ENCODE results near the gene P2RX1. TPM values are rescaled to one million over a fixed set of nuclear protein-coding genes. Genes with fewer than 3 reads are reported as not detected.

Gene P2RX1
- total RNA-seq, 1 experiment from 2014 or later = not detected

- Histone ChIP-seq H3K4me2 (ENCODE audit: insufficient read depth, insufficient read length, low read length) (no peak overlapping the region), H3K18ac (ENCODE audit: insufficient read length, low read depth, low read length) (no peak overlapping the region), H3K23me2 (ENCODE audit: insufficient read length, low read depth, low read length, poor library complexity, severe bottlenecking) (no peaks in the 10 kb centered on the region), H3K14ac (ENCODE audit: insufficient read depth, low read length) (no peak overlapping the region), H3K79me2 (ENCODE audit: insufficient read depth, low read length) (no peaks in the 10 kb centered on the region), H2BK15ac (ENCODE audit: low read depth, low read length) (no peak overlapping the region), H3T11ph (ENCODE audit: low read length) (no peak overlapping the region), H2BK12ac (ENCODE audit: insufficient read length, low read depth, low read length) (no peak overlapping the region), H3K9ac (ENCODE audit: extremely low read depth, insufficient read length, low read length) (no peak overlapping the region), H4K91ac (ENCODE audit: insufficient read length, low read depth, low read length) (no peak overlapping the region), H2BK20ac (ENCODE audit: low read depth, low read length, poor library complexity, severe bottlenecking) (no peak overlapping the region), H2BK120ac (ENCODE audit: low read depth, low read length, poor library complexity, severe bottlenecking) (no peak overlapping the region), H2AK5ac (ENCODE audit: insufficient read length, low read length) (no peak overlapping the region), H4K5ac (ENCODE audit: insufficient read length, low read depth, low read length) (no peak overlapping the region), H3K23ac (ENCODE audit: insufficient read length, low read depth, low read length) (no peak overlapping the region), H4K20me1 (ENCODE audit: control insufficient read depth, insufficient read depth, insufficient read length) (no peaks in the 10 kb centered on the region), H3K56ac (ENCODE audit: insufficient read length, low read depth, low read length) (no peak overlapping the region), H3K4me1 (ENCODE audit: insufficient read depth, low read length) (no peaks in the 10 kb centered on the region), H4K8ac (replicated peaks; ENCODE audit: insufficient read length, low read depth, low read length) (no peak overlapping the region), H3K79me1 (ENCODE audit: insufficient read depth, low read depth, low read length, poor library complexity, severe bottlenecking) (no peaks in the 10 kb centered on the region), H3K27me3 (ENCODE audit: insufficient read depth, low read length) (no peaks in the 10 kb centered on the region), H2BK5ac (ENCODE audit: insufficient read length, low read length) (no peak overlapping the region), H2AFZ (ENCODE audit: low read length) (no peak overlapping the region), H3K27ac (ENCODE audit: insufficient read length, low read depth, low read length) (no peak overlapping the region), H3K4ac (ENCODE audit: low read depth, low read length) (no peak overlapping the region), H3K9me3 (ENCODE audit: control insufficient read depth, low read depth, low read length) (no peaks in the 10 kb centered on the region)
- Mint-ChIP-seq H3K36me3 (ENCODE audit: insufficient read depth in 1 of 3, low read depth in 3 of 3) (no peaks in the 10 kb centered on the region), H3K9me3 (peaks cover 0 to 3% of the 10 kb centered on the region in 2 experiments; a peak in 2 of 5 replicates), H3K27ac (no peak overlapping the region), H3K4me1 (peaks cover 5 to 7% of the 10 kb centered on the region in 2 experiments), H3K4me3 (no peak overlapping the region), H3K27me3 (ENCODE audit: low read depth) (peaks cover 4% of the 10 kb centered on the region; the same call in 1 of the 2 replicates)
- no CpG with 5 or more reads among the region's 2 CpGs for WGBS (ENCODE audit: extremely low coverage, insufficient read length, low lambda C conversion rate)
- TF ChIP-seq, protein P1, sequence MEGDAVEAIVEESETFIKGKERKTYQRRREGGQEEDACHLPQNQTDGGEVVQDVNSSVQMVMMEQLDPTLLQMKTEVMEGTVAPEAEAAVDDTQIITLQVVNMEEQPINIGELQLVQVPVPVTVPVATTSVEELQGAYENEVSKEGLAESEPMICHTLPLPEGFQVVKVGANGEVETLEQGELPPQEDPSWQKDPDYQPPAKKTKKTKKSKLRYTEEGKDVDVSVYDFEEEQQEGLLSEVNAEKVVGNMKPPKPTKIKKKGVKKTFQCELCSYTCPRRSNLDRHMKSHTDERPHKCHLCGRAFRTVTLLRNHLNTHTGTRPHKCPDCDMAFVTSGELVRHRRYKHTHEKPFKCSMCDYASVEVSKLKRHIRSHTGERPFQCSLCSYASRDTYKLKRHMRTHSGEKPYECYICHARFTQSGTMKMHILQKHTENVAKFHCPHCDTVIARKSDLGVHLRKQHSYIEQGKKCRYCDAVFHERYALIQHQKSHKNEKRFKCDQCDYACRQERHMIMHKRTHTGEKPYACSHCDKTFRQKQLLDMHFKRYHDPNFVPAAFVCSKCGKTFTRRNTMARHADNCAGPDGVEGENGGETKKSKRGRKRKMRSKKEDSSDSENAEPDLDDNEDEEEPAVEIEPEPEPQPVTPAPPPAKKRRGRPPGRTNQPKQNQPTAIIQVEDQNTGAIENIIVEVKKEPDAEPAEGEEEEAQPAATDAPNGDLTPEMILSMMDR (conservative IDR thresholded peaks at IDR 0.05) = no peak
- no peak for DNase-seq
Measured at GRCh38 chr17:3912827-3913226, 3.4 kb downstream of the P2RX1 start.
